Measurements from ENCODE around the gene TMEM127. TPM values are rescaled to one million over a fixed set of nuclear protein-coding genes. Genes with fewer than 3 reads are reported as not detected.

TMEM127 gene
- total and polyA plus RNA-seq, 11 donors: 18.6 to 134 (median 103) TPM

- Histone ChIP-seq H3K27ac (no peak overlapping the region), H3K4me1 (peaks cover 0 to 14% (median 0%) of the 10 kb centered on the region in 12 donors), H3K9me3 (peaks cover 0 to 5% (median 0%) of the 10 kb centered on the region in 12 donors), H3K4me3 (no peak overlapping the region), H3K27me3 (no peaks in the 10 kb centered on the region), H3K36me3 (peaks cover 0 to 1% (median 0%) of the 10 kb centered on the region in 9 donors)
- intact Hi-C loops (cut with DNase I): no loop called here
- no peak for ATAC-seq
- no peak for DNase-seq
- WGBS, 4 donors: 91 to 96% (median 95%) methylated on average over 13 of the region's 13 CpGs
- no peak for TF ChIP-seq CTCF (IDR thresholded peaks at IDR 0.05)
- no peak for TF ChIP-seq POLR2A (IDR thresholded peaks at IDR 0.05)
Measured at GRCh38 chr2:96218508-96219131, 47.2 kb downstream of the TMEM127 start.

GRCh38 chr2:96214554-96214953 lies 51.2 kb downstream of the TMEM127 start:
- no peak overlapping the region for H3K4me3 ChIP-seq
- ATAC-seq: no peak
- no peaks in the 10 kb centered on the region for H3K27me3 ChIP-seq
- 89 to 97% (median 94%) methylated on average over 4 of the region's 4 CpGs for WGBS, 4 donors
- no peak overlapping the region for H3K27ac ChIP-seq
- no peak for DNase-seq
- no peaks in the 10 kb centered on the region for H3K9me3 ChIP-seq
- TF ChIP-seq POLR2A (IDR thresholded peaks at IDR 0.05): no peak
- no peak for TF ChIP-seq CTCF (IDR thresholded peaks at IDR 0.05)
- H3K4me1 ChIP-seq: peaks cover 0 to 14% (median 6%) of the 10 kb centered on the region in 12 donors
- H3K36me3 ChIP-seq: peaks cover 0 to 6% (median 0%) of the 10 kb centered on the region in 9 donors
- intact Hi-C loops (cut with DNase I): loop anchor here in 2 of 10 donors (5.0 kb wide), 2 partner anchors 33 to 38 kb away; no protein-coding TSS in a partner anchor

DNA sequence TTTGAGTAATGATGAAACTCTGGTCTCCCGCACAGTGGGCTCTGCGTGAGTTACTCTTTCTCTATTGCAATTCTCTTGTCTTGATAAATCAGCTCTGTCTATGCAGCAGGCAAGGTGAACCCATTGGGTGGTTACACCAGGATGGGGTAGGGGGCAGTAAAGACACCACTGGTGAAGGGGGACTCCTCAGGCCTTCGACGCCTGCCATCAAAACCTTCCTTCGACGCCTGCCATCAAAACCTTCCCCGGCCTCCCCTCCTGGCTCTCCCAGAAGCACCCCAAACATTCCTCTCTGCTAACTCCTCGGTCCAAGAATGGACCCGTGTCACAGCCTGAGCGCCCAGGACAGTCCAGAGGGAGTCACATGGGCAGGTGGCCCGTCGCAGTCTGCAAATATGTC lies 52.4 kb downstream of the TMEM127 start:
- 84 to 94% (median 91%) methylated on average over 12 of the region's 12 CpGs for WGBS, 4 donors
- intact Hi-C loops (cut with DNase I): loop anchor here in 2 of 10 donors (5.0 kb wide), 2 partner anchors 34 to 39 kb away; no protein-coding TSS in a partner anchor

More for the DNA sequence above, 52.4 kb downstream of the TMEM127 start:
- no peak for TF ChIP-seq POLR2A (IDR thresholded peaks at IDR 0.05)
- TF ChIP-seq CTCF (IDR thresholded peaks at IDR 0.05): no peak
- no peaks in the 10 kb centered on the region for H3K9me3 ChIP-seq
- no peak for ATAC-seq
- peaks cover 0 to 6% (median 0%) of the 10 kb centered on the region in 9 donors for H3K36me3 ChIP-seq
- peaks cover 0 to 19% (median 10%) of the 10 kb centered on the region in 12 donors for H3K4me1 ChIP-seq
- no peak overlapping the region for H3K4me3 ChIP-seq
- H3K27me3 ChIP-seq: no peaks in the 10 kb centered on the region
- DNase-seq: no peak
- H3K27ac ChIP-seq: no peak overlapping the region

All from heart left ventricle (tissue), 16 donors.